ENCODE data around the gene C1QTNF12.

DNA sequence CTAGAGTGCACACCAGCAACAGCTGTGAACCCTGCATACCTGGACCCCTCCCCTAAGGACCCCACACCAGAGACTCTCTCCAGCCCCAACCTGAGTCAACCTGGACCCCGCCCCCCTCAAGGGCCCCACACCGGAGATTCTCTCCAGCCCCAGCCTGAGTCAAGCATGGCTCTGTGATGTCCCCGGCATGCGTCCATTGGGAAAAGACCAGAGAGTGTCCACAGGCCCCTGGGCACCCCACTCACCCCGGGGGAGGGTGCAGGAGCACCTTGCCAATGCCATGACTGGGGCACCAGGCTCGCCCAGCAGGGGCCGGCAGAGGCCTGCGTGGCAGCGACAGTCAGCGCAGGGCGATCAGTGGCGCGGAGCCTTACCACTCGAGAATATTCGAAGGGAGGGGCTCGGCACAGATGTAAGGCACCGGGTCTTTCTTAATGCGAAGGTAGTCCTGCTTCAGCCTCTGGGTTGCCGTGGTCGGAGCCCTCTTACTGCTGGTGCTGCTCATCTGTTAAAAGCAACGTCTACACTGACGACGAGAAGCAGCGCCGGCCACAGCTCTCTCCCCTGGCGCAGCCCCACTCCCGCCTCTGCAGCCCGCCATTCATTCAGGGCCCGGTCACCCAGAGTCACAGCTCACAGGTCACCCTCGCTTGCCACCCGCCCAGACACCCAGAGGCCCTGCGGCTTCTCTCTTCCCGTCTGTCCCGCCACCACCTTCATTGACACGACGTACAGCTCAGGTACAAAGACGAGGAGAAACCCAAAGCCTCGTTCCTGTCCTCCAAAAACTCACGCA, 21.2 kb upstream of the C1QTNF12 start:
- TF ChIP-seq, protein P1, sequence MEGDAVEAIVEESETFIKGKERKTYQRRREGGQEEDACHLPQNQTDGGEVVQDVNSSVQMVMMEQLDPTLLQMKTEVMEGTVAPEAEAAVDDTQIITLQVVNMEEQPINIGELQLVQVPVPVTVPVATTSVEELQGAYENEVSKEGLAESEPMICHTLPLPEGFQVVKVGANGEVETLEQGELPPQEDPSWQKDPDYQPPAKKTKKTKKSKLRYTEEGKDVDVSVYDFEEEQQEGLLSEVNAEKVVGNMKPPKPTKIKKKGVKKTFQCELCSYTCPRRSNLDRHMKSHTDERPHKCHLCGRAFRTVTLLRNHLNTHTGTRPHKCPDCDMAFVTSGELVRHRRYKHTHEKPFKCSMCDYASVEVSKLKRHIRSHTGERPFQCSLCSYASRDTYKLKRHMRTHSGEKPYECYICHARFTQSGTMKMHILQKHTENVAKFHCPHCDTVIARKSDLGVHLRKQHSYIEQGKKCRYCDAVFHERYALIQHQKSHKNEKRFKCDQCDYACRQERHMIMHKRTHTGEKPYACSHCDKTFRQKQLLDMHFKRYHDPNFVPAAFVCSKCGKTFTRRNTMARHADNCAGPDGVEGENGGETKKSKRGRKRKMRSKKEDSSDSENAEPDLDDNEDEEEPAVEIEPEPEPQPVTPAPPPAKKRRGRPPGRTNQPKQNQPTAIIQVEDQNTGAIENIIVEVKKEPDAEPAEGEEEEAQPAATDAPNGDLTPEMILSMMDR (IDR thresholded peaks at IDR 0.05) = no peak
- TF ChIP-seq EP300 (IDR thresholded peaks at IDR 0.05) (no peak), POLR2A (IDR thresholded peaks at IDR 0.05) (no peak)

Data from suprapubic skin (tissue), 3 donors.